SK-N-DZ (cell line): ENCODE measurements around the gene TMEM243.

Source experiments
- DNase-seq: peaks from one replicate; pipeline ENCODE4 v3.0.0-alpha.2; 2015; ENCODE audit warnings: low spot score
- small RNA-seq, 2 experiments: library from RNA; depleted of rRNA; stranded (forward); fragments of <200 nt; gene quantifications; one replicate each; pipeline ENCODE3, GENCODE V24; 2014

Gene TMEM243

GRCh38 chr7:87159538-87159937, 60.0 kb downstream of the TMEM243 start:
- DNase-seq, result no peak

- DNase-seq, result no peak
Observed at GRCh38 chr7:87156709-87157108, 62.8 kb downstream of the TMEM243 start.

DNA sequence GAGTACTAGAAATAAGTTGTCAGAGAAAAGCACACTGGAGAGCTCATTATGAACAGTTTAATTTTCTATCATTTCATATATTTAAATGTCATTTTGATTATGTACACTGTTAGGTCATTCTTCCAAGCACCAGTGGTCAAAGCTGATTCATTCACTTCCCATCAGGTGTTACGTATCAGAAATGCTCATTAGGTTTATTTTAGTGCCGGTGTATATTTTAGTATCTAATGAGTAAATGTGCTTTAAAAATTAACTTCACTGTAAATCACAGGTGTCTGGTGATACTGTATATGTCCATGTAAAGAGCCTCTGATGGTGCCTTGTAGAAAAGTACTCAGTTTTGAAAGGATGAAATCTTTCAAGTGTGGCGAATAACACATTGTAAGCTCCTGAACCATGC, 63.7 kb downstream of the TMEM243 start:
- no peak for DNase-seq

- no peak for DNase-seq
Observed at GRCh38 chr7:87154569-87154968, 65.0 kb downstream of the TMEM243 start.

- no peak for DNase-seq
Observed at GRCh38 chr7:87154166-87154565, 65.4 kb downstream of the TMEM243 start.

DNA sequence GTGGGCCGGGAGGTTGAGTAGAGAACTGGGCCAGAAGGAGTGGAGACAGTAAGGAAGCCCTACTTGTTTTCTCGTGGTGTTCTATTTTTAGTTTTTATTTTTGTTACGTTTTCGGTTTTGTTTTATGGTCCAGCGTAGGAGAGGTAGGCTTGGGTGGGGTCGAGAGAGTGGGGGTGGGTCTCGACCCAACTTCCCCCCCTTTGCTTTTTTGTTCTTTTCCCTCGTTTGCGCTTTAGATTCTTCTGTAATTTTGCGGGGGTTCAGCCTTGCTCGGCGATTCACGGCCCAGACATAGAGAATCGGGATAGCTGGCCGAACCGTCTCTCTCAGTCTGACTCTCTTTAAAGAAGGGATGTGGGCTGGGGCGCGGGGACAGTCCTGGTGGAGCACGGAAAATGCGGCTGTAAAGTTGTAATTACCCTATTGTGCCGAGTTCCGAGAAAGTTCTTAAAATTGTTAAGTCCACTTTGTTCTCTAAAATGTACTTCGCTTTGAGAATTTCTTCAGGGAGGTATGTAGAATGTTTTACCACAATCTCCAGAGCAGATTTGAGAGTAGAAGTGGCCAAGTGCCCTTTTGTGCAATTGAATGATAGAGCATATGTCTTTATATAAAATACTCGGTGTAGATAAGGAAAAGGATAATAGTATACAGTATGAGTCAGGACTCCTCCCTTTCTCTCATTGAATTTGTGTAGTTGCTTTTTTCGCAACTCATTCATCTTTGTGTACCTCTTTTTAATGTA, 66.5 kb downstream of the TMEM243 start:
- DNase-seq, result no peak

DNA sequence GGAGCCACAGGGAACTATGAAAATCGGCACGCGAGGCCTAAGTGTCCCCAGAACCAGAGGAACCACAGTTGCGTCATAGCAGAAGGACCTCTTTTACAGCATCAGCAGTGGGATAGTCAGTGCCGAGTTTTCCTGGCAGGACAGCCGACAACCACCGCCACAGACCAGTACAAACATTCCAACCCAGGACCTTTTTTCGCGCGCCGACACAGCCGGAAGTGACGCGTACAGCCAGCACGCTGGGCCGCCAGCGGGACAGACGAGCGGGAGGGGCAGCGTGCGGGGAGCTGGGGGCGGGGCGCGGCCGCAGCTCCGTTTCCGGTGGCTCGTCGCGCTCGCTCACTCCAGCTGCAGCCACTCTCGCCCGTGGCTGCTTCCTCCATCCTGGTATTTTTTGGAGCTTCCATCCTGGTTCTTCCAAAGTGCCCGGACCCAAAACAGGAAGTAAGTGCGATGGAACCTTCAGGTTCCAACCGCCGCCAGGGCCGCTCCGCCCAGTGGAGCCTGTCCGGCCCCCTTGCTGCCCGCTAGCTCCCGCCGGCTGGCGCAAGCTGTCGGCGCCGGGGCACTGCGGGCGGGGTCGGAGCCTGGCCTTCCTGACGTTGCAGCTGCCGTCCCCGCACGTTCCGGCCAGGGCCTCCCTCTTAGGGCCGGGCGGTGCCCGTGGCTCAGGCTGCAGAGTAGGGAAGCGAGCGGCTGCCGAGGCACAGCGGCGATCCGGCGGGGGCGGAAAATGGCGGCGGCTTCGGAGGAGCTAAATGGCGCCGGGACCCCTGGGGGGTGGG, 67.2 kb downstream of the TMEM243 start, which contains the start of gene DMTF1:
DMTF1 (plus strand) TSS at position 342 of the 785 bp plus-strand sequence. CDS start 12,489 bp downstream, outside the sequence.
- peak; percentile 96 for DNase-seq

DNA sequence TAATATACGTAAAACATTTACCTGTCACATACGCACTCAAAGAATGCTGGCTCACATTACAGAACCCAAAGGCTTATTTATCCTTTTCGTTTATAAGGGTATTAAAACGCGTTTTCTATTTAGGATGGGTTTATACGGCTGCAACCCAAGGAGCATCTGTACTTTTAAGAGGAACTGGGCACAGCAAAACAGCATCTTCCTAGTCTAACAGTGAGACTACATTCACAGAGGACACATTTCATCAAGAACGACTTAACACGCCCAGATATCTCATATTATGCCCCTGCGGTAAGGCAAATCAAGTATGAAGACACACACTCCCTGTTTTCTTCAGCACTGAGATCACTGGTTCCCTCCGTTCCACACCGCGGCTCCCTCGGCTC, 67.8 kb downstream of the TMEM243 start:
- no peak for DNase-seq

GRCh38 chr7:87151002-87151728, 68.4 kb downstream of the TMEM243 start:
- no peak for DNase-seq

GRCh38 chr7:87148332-87148955, 71.1 kb downstream of the TMEM243 start:
- peak; percentile 21 for DNase-seq

DNA sequence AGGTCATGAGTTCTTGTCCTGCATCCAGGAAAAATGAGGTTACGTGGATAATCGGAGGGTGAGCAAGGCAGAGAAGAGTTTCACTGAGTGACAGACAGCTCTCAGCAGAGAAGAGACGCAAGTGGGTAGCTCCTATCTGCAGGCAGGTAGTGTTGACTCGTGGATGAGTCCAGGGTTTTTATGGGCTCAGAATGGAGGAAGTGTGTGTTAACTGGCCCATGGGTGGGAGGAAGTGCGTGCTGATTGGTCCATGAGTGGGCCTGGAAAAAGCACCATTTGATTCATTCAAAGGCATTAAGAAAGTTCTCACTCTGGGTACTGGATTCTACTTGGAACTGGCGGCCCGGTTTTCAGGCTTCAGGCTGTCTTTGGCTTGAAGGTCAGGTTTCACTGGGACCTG, 72.0 kb downstream of the TMEM243 start:
- no peak for DNase-seq

- no peak for DNase-seq
Observed at GRCh38 chr7:87146740-87147386, 72.7 kb downstream of the TMEM243 start.

Small RNA genes within 50 kb of the gene (small RNA-seq; reads per million reads assigned to genes)
- 0 reads per million in 2 experiments for gene RF00019
- gene RF02271, result 0 reads per million in 2 experiments
